IMR-90 (cell line): ENCODE data around the gene FAM20C. TPM values are rescaled to one million over a fixed set of nuclear protein-coding genes. Genes with fewer than 3 reads are reported as not detected.

Experiments used
- ATAC-seq: fragments of 200-7000 bp; cut with Tn5 transposase; 2 replicates; pipeline ENCODE4 v1.9.1; 2020; ENCODE audit warnings: low read depth, mild to moderate bottlenecking, moderate library complexity
- BruUV-seq: library from RNA; stranded (reverse); fragments of 400-500 nt; replicated peaks from 2 replicates; lab custom pipeline; 2021; lab: Mats Ljungman, UMichigan
- CTCF ChIA-PET: fragments of 300-600 bp; formaldehyde crosslinking; extraction: SDS; loops from one replicate; lab custom pipeline; 2021; ENCODE audit warnings: antibody characterized with exemption; lab: Yijun Ruan, JAX
- POLR2A ChIA-PET: fragments of 300-600 bp; sonication (Branson Sonifier 250); formaldehyde crosslinking; loops from one replicate; lab custom pipeline; 2022; ENCODE audit warnings: antibody characterized with exemption; ENCODE audit not compliant: unreplicated experiment; lab: Charles Lee
- DNase-seq: peaks from one replicate; pipeline ENCODE4 v3.0.0; 2013
- H2AFZ ChIP-seq: replicated peaks from 2 replicates; pipeline ENCODE3; 2013; ENCODE audit warnings: low read length, mild to moderate bottlenecking; ENCODE audit not compliant: poor library complexity
- H2AK5ac ChIP-seq: 2 replicates; pipeline ENCODE4 v1.6.1; 2013; ENCODE audit warnings: low read depth, low read length, inconsistent platforms
- H2AK9ac ChIP-seq: replicated peaks from 2 replicates; pipeline ENCODE3; 2013; ENCODE audit warnings: mild to moderate bottlenecking, low read depth, low read length, moderate library complexity; ENCODE audit not compliant: poor library complexity
- H2BK120ac ChIP-seq: 2 replicates; pipeline ENCODE4 v1.6.1; 2013; ENCODE audit warnings: low read depth, low read length, inconsistent platforms
- H2BK15ac ChIP-seq: 3 replicates; pipeline ENCODE4 v1.6.1; 2013; ENCODE audit warnings: low read depth, low read length, inconsistent platforms
- H2BK20ac ChIP-seq: 2 replicates; pipeline ENCODE4 v1.6.1; 2013; ENCODE audit warnings: low read depth, mild to moderate bottlenecking, inconsistent platforms, low read length, moderate library complexity
- H2BK5ac ChIP-seq: 2 replicates; pipeline ENCODE4 v1.6.1; 2013; ENCODE audit warnings: mild to moderate bottlenecking, low read depth, low read length, inconsistent platforms; ENCODE audit not compliant: poor library complexity, severe bottlenecking
- H3K14ac ChIP-seq: replicated peaks from 2 replicates; pipeline ENCODE4 v1.6.1; 2013; ENCODE audit warnings: low read depth, low read length, inconsistent platforms
- H3K18ac ChIP-seq: 2 replicates; pipeline ENCODE4 v1.6.1; 2013; ENCODE audit warnings: low read depth, low read length, control low read depth
- H3K23ac ChIP-seq: 2 replicates; pipeline ENCODE4 v1.6.1; 2013; ENCODE audit warnings: low read depth, low read length, inconsistent platforms
- H3K27ac ChIP-seq: 2 replicates; pipeline ENCODE4 v1.5.1; 2013; ENCODE audit warnings: mild to moderate bottlenecking, control low read depth, low read length; ENCODE audit not compliant: insufficient read depth
- H3K27me3 ChIP-seq: 2 replicates; pipeline ENCODE4 v1.6.1; 2013; ENCODE audit warnings: low read length; ENCODE audit not compliant: control insufficient read depth, insufficient read depth
- H3K36me3 ChIP-seq: 2 replicates; pipeline ENCODE4 v1.6.1; 2013; ENCODE audit warnings: low read length, mixed read lengths; ENCODE audit not compliant: control insufficient read depth, insufficient read depth
- H3K4ac ChIP-seq: 2 replicates; pipeline ENCODE4 v1.6.1; 2013; ENCODE audit warnings: low read depth, low read length, inconsistent platforms
- H3K4me1 ChIP-seq: 2 replicates; pipeline ENCODE4 v1.6.1; 2013; ENCODE audit warnings: low read length, mixed read lengths; ENCODE audit not compliant: control insufficient read depth, insufficient read depth
- H3K4me2 ChIP-seq: 2 replicates; pipeline ENCODE4 v1.6.1; 2013; ENCODE audit warnings: low read depth, mild to moderate bottlenecking, control low read depth, low read length, moderate library complexity
- H3K4me3 ChIP-seq: 2 replicates; pipeline ENCODE4 v1.5.1; 2013; ENCODE audit warnings: low read depth, mild to moderate bottlenecking, control low read depth, low read length, moderate library complexity; ENCODE audit not compliant: insufficient read depth
- H3K56ac ChIP-seq: 2 replicates; pipeline ENCODE4 v1.6.1; 2013; ENCODE audit warnings: low read length, inconsistent platforms; ENCODE audit not compliant: insufficient read depth; ENCODE audit errors: extremely low read depth
- H3K79me1 ChIP-seq, 2 experiments: 2 replicates each; pipeline ENCODE4 v1.6.1; 2013; ENCODE audit warnings: low read length in 2 of 2, inconsistent platforms in 1 of 2, low read depth in 1 of 2
- H3K9ac ChIP-seq: 2 replicates; pipeline ENCODE4 v1.6.1; 2013; ENCODE audit warnings: low read depth, low read length, control low read depth
- H3K9me1 ChIP-seq: 2 replicates; pipeline ENCODE4 v1.6.1; 2013; ENCODE audit warnings: low read length, inconsistent platforms; ENCODE audit not compliant: insufficient read depth
- H3K9me3 ChIP-seq: 2 replicates; pipeline ENCODE4 v1.6.1; 2013; ENCODE audit warnings: low read length; ENCODE audit not compliant: control insufficient read depth, insufficient read depth
- H4K20me1 ChIP-seq: 2 replicates; pipeline ENCODE4 v1.6.1; 2013; ENCODE audit warnings: low read length, inconsistent platforms; ENCODE audit not compliant: insufficient read depth
- H4K5ac ChIP-seq: 2 replicates; pipeline ENCODE4 v1.6.1; 2013; ENCODE audit warnings: mild to moderate bottlenecking, low read depth, low read length, control low read depth
- H4K8ac ChIP-seq, 2 experiments: 2 replicates each; pipeline ENCODE4 v1.6.1; 2013; ENCODE audit warnings: low read depth in 2 of 2, low read length in 2 of 2, control low read depth in 1 of 2, inconsistent platforms in 1 of 2
- H4K91ac ChIP-seq: 2 replicates; pipeline ENCODE4 v1.6.1; 2013; ENCODE audit warnings: low read depth, low read length, inconsistent platforms; ENCODE audit not compliant: insufficient read depth
- BHLHE40 ChIP-seq: fragments of 150-350 bp; IDR thresholded peaks from 2 replicates; pipeline ENCODE4 v1.6.1; 2016; ENCODE audit warnings: mild to moderate bottlenecking, low read depth, low read length
- CEBPB ChIP-seq: IDR thresholded peaks from 2 replicates; pipeline ENCODE4 v1.6.1; 2012; ENCODE audit warnings: low read depth, low read length, improper control_type of control experiment
- CHD1 ChIP-seq: IDR thresholded peaks from 2 replicates; pipeline ENCODE4 v1.6.1; 2012; ENCODE audit warnings: low read depth, low read length, improper control_type of control experiment
- FOS ChIP-seq: fragments of 150-350 bp; IDR thresholded peaks from 2 replicates; pipeline ENCODE4 v1.6.1; 2016; ENCODE audit warnings: low read depth, low read length
- MAFK ChIP-seq: IDR thresholded peaks from 2 replicates; pipeline ENCODE4 v1.6.1; 2012; ENCODE audit warnings: low read depth, low read length, improper control_type of control experiment
- MAZ ChIP-seq: IDR thresholded peaks from 2 replicates; pipeline ENCODE4 v1.6.1; 2012; ENCODE audit warnings: low read depth, mild to moderate bottlenecking, low read length, improper control_type of control experiment, moderate library complexity, borderline replicate concordance
- NFE2L2 ChIP-seq: fragments of 150-350 bp; IDR thresholded peaks from 2 replicates; pipeline ENCODE4 v1.6.1; 2016; ENCODE audit warnings: low read depth, mild to moderate bottlenecking, low read length
- POLR2A ChIP-seq: IDR thresholded peaks from 2 replicates; pipeline ENCODE4 v1.6.1; 2012; ENCODE audit warnings: mild to moderate bottlenecking, low read depth, low read length
- RAD21 ChIP-seq: IDR thresholded peaks from 2 replicates; pipeline ENCODE4 v1.6.1; 2012; ENCODE audit warnings: low read length, improper control_type of control experiment
- RCOR1 ChIP-seq: IDR thresholded peaks from 2 replicates; pipeline ENCODE4 v1.6.1; 2012; ENCODE audit warnings: mild to moderate bottlenecking, low read length, improper control_type of control experiment; ENCODE audit not compliant: insufficient replicate concordance
- RFX5 ChIP-seq: IDR thresholded peaks from 2 replicates; pipeline ENCODE4 v1.8.0; 2012; ENCODE audit warnings: low read depth, mild to moderate bottlenecking, low read length, moderate library complexity
- SMC3 ChIP-seq: fragments of 150-350 bp; IDR thresholded peaks from 2 replicates; pipeline ENCODE4 v1.6.1; 2016; ENCODE audit warnings: low read depth, mild to moderate bottlenecking, antibody characterized with exemption, low read length, moderate library complexity
- WGBS, 2 experiments: methylation state at CpG; one replicate each; pipeline versions ENCODE4 v1.1.5 to v1.1.7; 2013; ENCODE audit warnings: missing lambda C conversion rate in 2 of 2; ENCODE audit not compliant: insufficient read length in 1 of 2; ENCODE audit errors: extremely low coverage in 2 of 2; 5-methylcytosine and 5-hydroxymethylcytosine counted together
- dilution Hi-C: fragments of 300-500 bp; cut with HindIII; formaldehyde crosslinking; loops from one replicate; pipeline ENCODE4 v1.14.3; 2018; ENCODE audit warnings: low sequenced_read_pairs; ENCODE audit not compliant: unreplicated experiment
- in situ Hi-C: fragments of 300-500 bp; cut with MboI; formaldehyde crosslinking; loops from 3 replicates; pipeline ENCODE4 v1.14.3; 2019; ENCODE audit warnings: low sequenced_read_pairs, inconsistent platforms, mixed read lengths
- intact Hi-C: fragments of 100-400 bp; cut with micrococcal nuclease; formaldehyde crosslinking; loops from 2 replicates; pipeline ENCODE4 v1.10.0; 2022
- polyA plus RNA-seq, 3 experiments: library from polyadenylated mRNA; depleted of rRNA; stranded (reverse); fragments of >200 nt; gene quantifications; 2 replicates each; pipeline ENCODE4 v1.2.3, GENCODE V29; 2012; ENCODE audit warnings: low replicate concordance in 1 of 3
- total RNA-seq: library from RNA; depleted of rRNA; stranded (reverse); fragments of >200 nt; gene quantifications from 2 replicates; pipeline ENCODE4 v1.2.3, GENCODE V29; 2012
- TF ChIP-seq, protein P1 (sequence below): fragments of 150-350 bp; IDR thresholded peaks from 2 replicates; pipeline ENCODE4 v1.6.1; 2017; ENCODE audit warnings: mild to moderate bottlenecking, antibody characterized with exemption, low read length, low read depth
- TF ChIP-seq, protein P2 (sequence below): fragments of 150-350 bp; IDR thresholded peaks from 2 replicates; pipeline ENCODE4 v1.6.1; 2016; ENCODE audit warnings: low read depth, mild to moderate bottlenecking, low read length, moderate library complexity, borderline replicate concordance
- TF ChIP-seq, protein P3 (sequence below): conservative IDR thresholded peaks from 2 replicates; pipeline ENCODE4 v1.5.1; 2012; ENCODE audit warnings: mild to moderate bottlenecking, low read depth, low read length, improper control_type of control experiment

The FAM20C gene
- total and polyA plus RNA-seq, 2 of the 4 experiments (the other 2 are of a cell fraction): 7.7 to 36.6 TPM

DNA sequence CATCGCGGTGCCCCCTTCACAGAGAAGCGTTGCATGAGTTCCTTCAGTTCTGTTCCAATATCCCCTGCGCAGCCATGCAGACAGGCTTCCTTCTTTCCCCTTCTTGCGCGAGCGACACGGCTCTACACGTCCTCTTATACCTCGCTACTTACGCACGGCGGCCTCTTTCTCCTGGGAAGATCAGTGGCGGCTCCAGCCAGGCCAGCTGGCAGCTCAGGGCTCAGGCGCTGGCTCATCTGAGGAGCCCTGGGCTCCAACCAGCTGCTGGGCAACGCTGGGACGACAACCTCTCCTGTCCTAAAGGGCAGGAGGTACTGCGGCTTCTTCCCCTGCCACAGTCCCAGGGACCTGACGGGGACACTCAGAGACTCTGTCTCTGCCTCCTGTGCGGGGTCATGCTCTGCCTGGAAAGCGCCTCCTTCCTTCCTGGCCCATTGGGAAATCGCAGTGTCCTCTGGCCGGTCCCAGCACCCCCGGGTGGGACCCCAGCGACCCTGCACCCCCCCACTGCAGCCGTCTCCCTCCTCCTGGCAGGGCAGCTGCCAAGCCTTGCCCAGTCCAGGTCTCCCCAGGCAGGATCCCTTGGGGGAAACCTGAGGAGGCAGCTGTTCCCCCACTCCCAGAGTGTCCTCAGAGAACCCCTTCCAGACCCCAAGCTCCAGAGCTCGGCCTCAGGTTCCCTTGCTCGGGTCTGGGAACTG lies 5.0 kb upstream of the FAM20C start:
- Histone ChIP-seq H2BK120ac (no peak overlapping the region), H4K8ac (no peak overlapping the region), H3K23ac (no peak overlapping the region), H3K4ac (no peak overlapping the region), H2BK15ac (no peak overlapping the region), H3K27me3 (no peaks in the 10 kb centered on the region), H3K4me1 (peaks cover 10% of the 10 kb centered on the region), H3K4me2 (no peak overlapping the region), H3K36me3 (no peaks in the 10 kb centered on the region), H3K9me3 (no peaks in the 10 kb centered on the region), H4K91ac (no peak overlapping the region), H3K79me1 (peaks cover 0 to 13% of the 10 kb centered on the region in 2 experiments; a peak in 3 of 4 replicates), H2BK20ac (no peak overlapping the region), H2AK5ac (no peak overlapping the region), H2AK9ac (no peak overlapping the region), H3K9ac (no peak overlapping the region), H2AFZ (no peak overlapping the region), H3K18ac (no peak overlapping the region), H3K9me1 (peaks cover 10% of the 10 kb centered on the region; the same call in 1 of the 2 replicates), H3K4me3 (no peak overlapping the region), H2BK5ac (no peak overlapping the region), H3K27ac (no peak overlapping the region), H3K14ac (no peak overlapping the region), H3K56ac (no peak overlapping the region), H4K20me1 (peaks cover 5% of the 10 kb centered on the region), H4K5ac (no peak overlapping the region)
- DNase-seq (no peak), ATAC-seq (no peak)
- TF ChIP-seq CHD1 (no peak), SMC3 (no peak), CEBPB (no peak), MAFK (no peak), NFE2L2 (no peak), BHLHE40 (no peak), MAZ (no peak), RCOR1 (no peak), POLR2A (no peak), RAD21 (no peak), RFX5 (no peak), FOS (no peak)
- TF ChIP-seq, protein P1, sequence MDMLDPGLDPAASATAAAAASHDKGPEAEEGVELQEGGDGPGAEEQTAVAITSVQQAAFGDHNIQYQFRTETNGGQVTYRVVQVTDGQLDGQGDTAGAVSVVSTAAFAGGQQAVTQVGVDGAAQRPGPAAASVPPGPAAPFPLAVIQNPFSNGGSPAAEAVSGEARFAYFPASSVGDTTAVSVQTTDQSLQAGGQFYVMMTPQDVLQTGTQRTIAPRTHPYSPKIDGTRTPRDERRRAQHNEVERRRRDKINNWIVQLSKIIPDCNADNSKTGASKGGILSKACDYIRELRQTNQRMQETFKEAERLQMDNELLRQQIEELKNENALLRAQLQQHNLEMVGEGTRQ: no peak
- TF ChIP-seq, protein P2, sequence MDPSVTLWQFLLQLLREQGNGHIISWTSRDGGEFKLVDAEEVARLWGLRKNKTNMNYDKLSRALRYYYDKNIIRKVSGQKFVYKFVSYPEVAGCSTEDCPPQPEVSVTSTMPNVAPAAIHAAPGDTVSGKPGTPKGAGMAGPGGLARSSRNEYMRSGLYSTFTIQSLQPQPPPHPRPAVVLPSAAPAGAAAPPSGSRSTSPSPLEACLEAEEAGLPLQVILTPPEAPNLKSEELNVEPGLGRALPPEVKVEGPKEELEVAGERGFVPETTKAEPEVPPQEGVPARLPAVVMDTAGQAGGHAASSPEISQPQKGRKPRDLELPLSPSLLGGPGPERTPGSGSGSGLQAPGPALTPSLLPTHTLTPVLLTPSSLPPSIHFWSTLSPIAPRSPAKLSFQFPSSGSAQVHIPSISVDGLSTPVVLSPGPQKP: no peak
- TF ChIP-seq, protein P3, sequence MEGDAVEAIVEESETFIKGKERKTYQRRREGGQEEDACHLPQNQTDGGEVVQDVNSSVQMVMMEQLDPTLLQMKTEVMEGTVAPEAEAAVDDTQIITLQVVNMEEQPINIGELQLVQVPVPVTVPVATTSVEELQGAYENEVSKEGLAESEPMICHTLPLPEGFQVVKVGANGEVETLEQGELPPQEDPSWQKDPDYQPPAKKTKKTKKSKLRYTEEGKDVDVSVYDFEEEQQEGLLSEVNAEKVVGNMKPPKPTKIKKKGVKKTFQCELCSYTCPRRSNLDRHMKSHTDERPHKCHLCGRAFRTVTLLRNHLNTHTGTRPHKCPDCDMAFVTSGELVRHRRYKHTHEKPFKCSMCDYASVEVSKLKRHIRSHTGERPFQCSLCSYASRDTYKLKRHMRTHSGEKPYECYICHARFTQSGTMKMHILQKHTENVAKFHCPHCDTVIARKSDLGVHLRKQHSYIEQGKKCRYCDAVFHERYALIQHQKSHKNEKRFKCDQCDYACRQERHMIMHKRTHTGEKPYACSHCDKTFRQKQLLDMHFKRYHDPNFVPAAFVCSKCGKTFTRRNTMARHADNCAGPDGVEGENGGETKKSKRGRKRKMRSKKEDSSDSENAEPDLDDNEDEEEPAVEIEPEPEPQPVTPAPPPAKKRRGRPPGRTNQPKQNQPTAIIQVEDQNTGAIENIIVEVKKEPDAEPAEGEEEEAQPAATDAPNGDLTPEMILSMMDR: no peak
- 95% methylated on average over 15 of the region's 28 CpGs; no CpG with 5 or more reads in 1 of the 2 experiments for WGBS, 2 experiments
- ChIA-PET CTCF (no interaction called here), POLR2A (no interaction called here)
- no TSS peak for BruUV-seq
- intact Hi-C loops (no loop called here), dilution Hi-C loops (no loop called here), in situ Hi-C loops (no loop called here)
